HG02623 (cell line): ENCODE results near the gene DENND2A.
A peak's percentile ranks its signal among the peaks of the same experiment; 100 is the strongest.
"Not testable (repeated sequence)": the region's sequence is repeated elsewhere in the genome, so short reads cannot be mapped to it uniquely, and the experiment has no call there.

Source experiments
- ATAC-seq: cut with Tn5 transposase; IDR thresholded peaks from one replicate; pipeline ENCODE4 v1.9.1; 2021; ENCODE audit warnings: moderate library complexity; ENCODE audit not compliant: unreplicated experiment

Gene DENND2A

GRCh38 chr7:140674356-140674800, 33.8 kb upstream of the DENND2A start:
- no peak for ATAC-seq

GRCh38 chr7:140673774-140674155, 33.2 kb upstream of the DENND2A start:
- ATAC-seq, result no peak

- peak; percentile 40 for ATAC-seq
Observed at GRCh38 chr7:140673063-140673773, 32.6 kb upstream of the DENND2A start.

GRCh38 chr7:140672382-140673062, 31.9 kb upstream of the DENND2A start, which contains the start of gene ADCK2:
Gene ADCK2 (plus strand): TSS chr7:140672945. CDS start chr7:140673331, 386 bp downstream.
- ATAC-seq, result peak; percentile 40

- no peak for ATAC-seq
Observed at GRCh38 chr7:140671966-140672365, 31.4 kb upstream of the DENND2A start.

GRCh38 chr7:140670343-140670935, 29.8 kb upstream of the DENND2A start:
- ATAC-seq, result no peak

- ATAC-seq, result not testable (repeated sequence)
Observed at GRCh38 chr7:140669862-140670261, 29.2 kb upstream of the DENND2A start.

- no peak for ATAC-seq
Observed at GRCh38 chr7:140669352-140669751, 28.7 kb upstream of the DENND2A start.

- no peak for ATAC-seq
Observed at GRCh38 chr7:140668641-140669040, 28.0 kb upstream of the DENND2A start.

- ATAC-seq, result no peak
Observed at GRCh38 chr7:140667476-140667875, 26.9 kb upstream of the DENND2A start.

- ATAC-seq, result not testable (repeated sequence)
Observed at GRCh38 chr7:140662938-140663337, 22.3 kb upstream of the DENND2A start.

GRCh38 chr7:140661124-140661523, 20.5 kb upstream of the DENND2A start:
- no peak for ATAC-seq

- no peak for ATAC-seq
Observed at GRCh38 chr7:140659856-140660255, 19.2 kb upstream of the DENND2A start.

- ATAC-seq, result no peak
Observed at GRCh38 chr7:140657891-140658290, 17.3 kb upstream of the DENND2A start.

- ATAC-seq, result peak; percentile 77
Observed at GRCh38 chr7:140656548-140657515, 16.2 kb upstream of the DENND2A start.

GRCh38 chr7:140655511-140656408, 15.1 kb upstream of the DENND2A start:
- no peak for ATAC-seq

- no peak for ATAC-seq
Observed at GRCh38 chr7:140654661-140655060, 14.0 kb upstream of the DENND2A start.

- ATAC-seq, result no peak
Observed at GRCh38 chr7:140654109-140654387, 13.4 kb upstream of the DENND2A start.

- ATAC-seq, result no peak
Observed at GRCh38 chr7:140653319-140654108, 12.9 kb upstream of the DENND2A start.
